Measurements from ENCODE around the gene PDF. TPM values are rescaled to one million over a fixed set of nuclear protein-coding genes. Genes with fewer than 3 reads are reported as not detected.
A peak's percentile ranks its signal among the peaks of the same experiment; 100 is the strongest.

The PDF gene
- total and polyA plus RNA-seq, 2 of the 13 experiments (the other 11 are each of a cell fraction or from before 2014, with no cell fraction given): 12.4 to 48.8 TPM

DNA sequence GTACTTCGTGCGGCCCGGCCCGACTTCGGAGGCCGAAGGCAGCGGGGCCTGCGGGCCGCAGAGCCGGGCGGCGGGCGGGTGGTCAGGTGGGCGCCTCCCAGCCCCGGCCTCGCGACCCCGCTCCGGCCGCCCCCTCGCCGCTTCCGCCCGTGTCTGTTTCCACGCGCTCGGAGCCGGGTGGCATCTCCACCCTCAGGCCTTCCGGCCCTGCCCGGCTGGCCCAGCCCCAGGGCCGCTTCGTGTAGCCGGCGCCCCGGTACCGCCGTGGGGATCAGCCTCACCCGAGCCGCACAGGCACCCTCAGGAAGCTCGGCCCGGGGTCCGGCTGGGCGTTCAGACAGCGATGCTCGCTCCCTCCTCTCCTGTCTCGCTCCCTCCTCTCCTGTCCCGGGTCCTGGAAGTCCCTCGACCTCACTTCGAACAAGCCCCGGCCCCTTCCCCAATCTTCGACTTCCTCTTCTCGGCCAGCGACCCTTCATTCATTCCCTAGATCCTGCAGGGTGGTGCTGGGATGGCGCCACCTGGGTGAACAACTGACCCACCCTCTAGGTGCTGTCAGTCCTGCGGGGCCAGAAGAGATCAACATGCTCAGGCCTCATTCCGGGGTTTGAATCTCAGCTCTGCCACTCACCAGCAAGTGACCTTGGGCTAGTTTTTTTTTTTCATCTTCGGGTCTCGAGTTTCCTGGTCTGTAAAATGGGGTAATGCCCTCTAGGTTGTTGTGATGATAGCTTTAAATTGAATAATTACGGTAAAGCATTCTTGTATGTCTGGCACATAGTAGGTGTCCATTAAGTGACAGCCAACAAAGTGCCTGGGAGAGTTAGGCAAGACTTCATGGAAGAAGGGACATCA is 18.6 kb downstream of the PDF start (continued):
- TF ChIP-seq, protein P1, sequence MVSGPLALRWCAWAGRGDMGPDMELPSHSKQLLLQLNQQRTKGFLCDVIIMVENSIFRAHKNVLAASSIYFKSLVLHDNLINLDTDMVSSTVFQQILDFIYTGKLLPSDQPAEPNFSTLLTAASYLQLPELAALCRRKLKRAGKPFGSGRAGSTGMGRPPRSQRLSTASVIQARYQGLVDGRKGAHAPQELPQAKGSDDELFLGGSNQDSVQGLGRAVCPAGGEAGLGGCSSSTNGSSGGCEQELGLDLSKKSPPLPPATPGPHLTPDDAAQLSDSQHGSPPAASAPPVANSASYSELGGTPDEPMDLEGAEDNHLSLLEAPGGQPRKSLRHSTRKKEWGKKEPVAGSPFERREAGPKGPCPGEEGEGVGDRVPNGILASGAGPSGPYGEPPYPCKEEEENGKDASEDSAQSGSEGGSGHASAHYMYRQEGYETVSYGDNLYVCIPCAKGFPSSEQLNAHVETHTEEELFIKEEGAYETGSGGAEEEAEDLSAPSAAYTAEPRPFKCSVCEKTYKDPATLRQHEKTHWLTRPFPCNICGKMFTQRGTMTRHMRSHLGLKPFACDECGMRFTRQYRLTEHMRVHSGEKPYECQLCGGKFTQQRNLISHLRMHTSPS (CRISPR knock-in tag; IDR thresholded peaks at IDR 0.05; ENCODE audit: low read depth): peak; percentile 16; the same call in 1 of the 2 replicates
- TF ChIP-seq ZMYM2 (CRISPR knock-in tag; IDR thresholded peaks at IDR 0.05): peak; percentile 50; the same call in 1 of the 2 replicates
- TF ChIP-seq, protein P2, sequence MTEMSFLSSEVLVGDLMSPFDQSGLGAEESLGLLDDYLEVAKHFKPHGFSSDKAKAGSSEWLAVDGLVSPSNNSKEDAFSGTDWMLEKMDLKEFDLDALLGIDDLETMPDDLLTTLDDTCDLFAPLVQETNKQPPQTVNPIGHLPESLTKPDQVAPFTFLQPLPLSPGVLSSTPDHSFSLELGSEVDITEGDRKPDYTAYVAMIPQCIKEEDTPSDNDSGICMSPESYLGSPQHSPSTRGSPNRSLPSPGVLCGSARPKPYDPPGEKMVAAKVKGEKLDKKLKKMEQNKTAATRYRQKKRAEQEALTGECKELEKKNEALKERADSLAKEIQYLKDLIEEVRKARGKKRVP (CRISPR knock-in tag; IDR thresholded peaks at IDR 0.05): no peak
- peak; percentile 78 for TF ChIP-seq MEF2D (CRISPR knock-in tag; IDR thresholded peaks at IDR 0.05)
- 0 out of 2 replicates have a peak, but pooled peaks have one; percentile 24 for TF ChIP-seq FOXK1 (CRISPR knock-in tag; IDR thresholded peaks at IDR 0.05; ENCODE audit: borderline replicate concordance, low read depth)
- no peak for TF ChIP-seq MIER2 (CRISPR knock-in tag; IDR thresholded peaks at IDR 0.05)
- no peak for TF ChIP-seq TBL1XR1 (IDR thresholded peaks at IDR 0.05; ENCODE audit: borderline replicate concordance, low read length, partially characterized antibody)
- no peak; the same call in 1 of the 2 replicates for TF ChIP-seq CREBL2 (CRISPR knock-in tag; IDR thresholded peaks at IDR 0.05; ENCODE audit: borderline replicate concordance)
- no peak for TF ChIP-seq ZNF326 (CRISPR knock-in tag; IDR thresholded peaks at IDR 0.05; ENCODE audit: borderline replicate concordance)
- TF ChIP-seq, protein P3, sequence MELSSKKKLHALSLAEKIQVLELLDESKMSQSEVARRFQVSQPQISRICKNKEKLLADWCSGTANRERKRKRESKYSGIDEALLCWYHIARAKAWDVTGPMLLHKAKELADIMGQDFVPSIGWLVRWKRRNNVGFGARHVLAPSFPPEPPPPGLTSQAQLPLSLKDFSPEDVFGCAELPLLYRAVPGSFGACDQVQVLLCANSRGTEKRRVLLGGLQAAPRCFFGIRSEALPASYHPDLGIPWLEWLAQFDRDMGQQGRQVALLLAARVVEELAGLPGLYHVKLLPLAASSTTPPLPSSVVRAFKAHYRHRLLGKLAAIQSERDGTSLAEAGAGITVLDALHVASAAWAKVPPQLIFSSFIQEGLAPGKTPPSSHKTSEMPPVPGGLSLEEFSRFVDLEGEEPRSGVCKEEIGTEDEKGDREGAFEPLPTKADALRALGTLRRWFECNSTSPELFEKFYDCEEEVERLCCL (CRISPR knock-in tag; IDR thresholded peaks at IDR 0.05; ENCODE audit: borderline replicate concordance): no peak
- peak; percentile 5; the same call in 1 of the 2 replicates for TF ChIP-seq ZBTB43 (CRISPR knock-in tag; conservative IDR thresholded peaks at IDR 0.05)
- TF ChIP-seq, protein P4, sequence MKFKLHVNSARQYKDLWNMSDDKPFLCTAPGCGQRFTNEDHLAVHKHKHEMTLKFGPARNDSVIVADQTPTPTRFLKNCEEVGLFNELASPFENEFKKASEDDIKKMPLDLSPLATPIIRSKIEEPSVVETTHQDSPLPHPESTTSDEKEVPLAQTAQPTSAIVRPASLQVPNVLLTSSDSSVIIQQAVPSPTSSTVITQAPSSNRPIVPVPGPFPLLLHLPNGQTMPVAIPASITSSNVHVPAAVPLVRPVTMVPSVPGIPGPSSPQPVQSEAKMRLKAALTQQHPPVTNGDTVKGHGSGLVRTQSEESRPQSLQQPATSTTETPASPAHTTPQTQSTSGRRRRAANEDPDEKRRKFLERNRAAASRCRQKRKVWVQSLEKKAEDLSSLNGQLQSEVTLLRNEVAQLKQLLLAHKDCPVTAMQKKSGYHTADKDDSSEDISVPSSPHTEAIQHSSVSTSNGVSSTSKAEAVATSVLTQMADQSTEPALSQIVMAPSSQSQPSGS (CRISPR knock-in tag; IDR thresholded peaks at IDR 0.05): peak; percentile 52; the same call in 1 of the 2 replicates
- no peak for TF ChIP-seq GPN1 (CRISPR knock-in tag; IDR thresholded peaks at IDR 0.05; ENCODE audit: borderline replicate concordance)
- peak; percentile 65; the same call in 1 of the 2 replicates for TF ChIP-seq ZNF784 (CRISPR knock-in tag; IDR thresholded peaks at IDR 0.05; ENCODE audit: borderline replicate concordance)
- TF ChIP-seq ZKSCAN5 (CRISPR knock-in tag; IDR thresholded peaks at IDR 0.05): no peak
